Colonic mucosa (tissue), 4 donors: ENCODE results near the gene TNC. TPM values are rescaled to one million over a fixed set of nuclear protein-coding genes. Genes with fewer than 3 reads are reported as not detected.

Experiments
- DNase-seq: peaks from one replicate; pipeline ENCODE4 v3.0.0-alpha.2; 2020
- H3K27ac ChIP-seq: fragments of 200-600 bp; one replicate; pipeline ENCODE4 v1.8.0; 2021
- H3K27me3 ChIP-seq: fragments of 200-600 bp; one replicate; pipeline ENCODE4 v1.8.0; 2021
- H3K36me3 ChIP-seq: fragments of 200-600 bp; one replicate; pipeline ENCODE4 v1.8.0; 2021
- H3K4me1 ChIP-seq: fragments of 200-600 bp; one replicate; pipeline ENCODE4 v1.8.0; 2021; ENCODE audit warnings: mild to moderate bottlenecking
- H3K4me3 ChIP-seq: fragments of 200-600 bp; one replicate; pipeline ENCODE4 v1.8.0; 2021
- H3K9ac ChIP-seq, 2 donors: one replicate each; pipeline ENCODE4 v1.7.0; 2013; ENCODE audit warnings: control low read depth in 2 of 2, low read depth in 2 of 2, low read length in 2 of 2
- H3K9me3 ChIP-seq: fragments of 200-600 bp; one replicate; pipeline ENCODE4 v1.8.0; 2021
- intact Hi-C: fragments of 100-400 bp; cut with DNase I; formaldehyde crosslinking; loops from one replicate; pipeline ENCODE4 v1.14.1; 2022
- total RNA-seq, 2 donors: library from RNA; stranded (reverse); fragmentation: NEBNext Ultra II Directional in 1 of 2; extraction: Animal tissue kit (Norgen Biotek cat#: 25700) in 1 of 2; gene quantifications; one replicate each; pipeline ENCODE4 v1.2.1, GENCODE V29; 2021
- TF ChIP-seq, protein P1 (sequence below): fragments of 200-600 bp; IDR thresholded peaks from one replicate; pipeline ENCODE4 v1.8.0; 2022; ENCODE audit warnings: antibody characterized with exemption, mild to moderate bottlenecking
- donor health status: healthy.
- donor health status: DM: no; HTN: no; CAD: no.
- donor health status: DM: no; HTN: no; CAD: no.

TNC gene
- total RNA-seq, 2 donors from 2014 or later = 5.0 to 65.6 TPM

DNA sequence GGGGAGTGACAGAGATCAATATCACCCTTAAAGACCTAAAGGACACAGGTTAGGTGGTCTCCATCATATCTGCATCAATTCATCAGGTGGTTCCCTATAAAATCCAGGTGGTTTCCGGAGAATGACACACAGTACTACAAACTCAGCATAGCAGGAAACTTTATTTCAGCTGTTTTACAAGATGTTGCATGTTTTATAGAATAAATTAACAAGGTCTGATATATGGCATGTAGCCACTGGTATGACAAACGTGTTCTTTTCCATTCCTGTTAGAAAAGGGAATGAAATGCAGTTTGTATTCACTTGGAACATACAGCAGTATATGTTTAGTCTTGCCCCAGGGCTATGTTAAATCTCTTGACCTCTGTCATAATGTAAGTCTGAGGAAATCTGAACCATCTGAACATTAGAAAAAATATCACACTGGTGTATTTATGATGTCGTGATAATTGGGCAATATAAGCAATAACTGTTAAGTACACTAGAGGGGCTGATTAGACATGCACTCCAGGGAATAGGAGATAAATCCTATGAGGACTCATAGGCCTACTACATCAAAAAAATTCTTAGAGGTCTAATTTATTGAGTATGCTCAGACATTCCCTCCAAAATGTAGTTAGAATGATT is 145.3 kb downstream of the TNC start:
- no peak overlapping the region for H3K27ac ChIP-seq
- H3K27me3 ChIP-seq = no peaks in the 10 kb centered on the region
- TF ChIP-seq, protein P1, sequence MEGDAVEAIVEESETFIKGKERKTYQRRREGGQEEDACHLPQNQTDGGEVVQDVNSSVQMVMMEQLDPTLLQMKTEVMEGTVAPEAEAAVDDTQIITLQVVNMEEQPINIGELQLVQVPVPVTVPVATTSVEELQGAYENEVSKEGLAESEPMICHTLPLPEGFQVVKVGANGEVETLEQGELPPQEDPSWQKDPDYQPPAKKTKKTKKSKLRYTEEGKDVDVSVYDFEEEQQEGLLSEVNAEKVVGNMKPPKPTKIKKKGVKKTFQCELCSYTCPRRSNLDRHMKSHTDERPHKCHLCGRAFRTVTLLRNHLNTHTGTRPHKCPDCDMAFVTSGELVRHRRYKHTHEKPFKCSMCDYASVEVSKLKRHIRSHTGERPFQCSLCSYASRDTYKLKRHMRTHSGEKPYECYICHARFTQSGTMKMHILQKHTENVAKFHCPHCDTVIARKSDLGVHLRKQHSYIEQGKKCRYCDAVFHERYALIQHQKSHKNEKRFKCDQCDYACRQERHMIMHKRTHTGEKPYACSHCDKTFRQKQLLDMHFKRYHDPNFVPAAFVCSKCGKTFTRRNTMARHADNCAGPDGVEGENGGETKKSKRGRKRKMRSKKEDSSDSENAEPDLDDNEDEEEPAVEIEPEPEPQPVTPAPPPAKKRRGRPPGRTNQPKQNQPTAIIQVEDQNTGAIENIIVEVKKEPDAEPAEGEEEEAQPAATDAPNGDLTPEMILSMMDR = no peak
- H3K4me1 ChIP-seq = no peaks in the 10 kb centered on the region
- no peaks in the 10 kb centered on the region for H3K9me3 ChIP-seq
- DNase-seq = no peak
- no peak overlapping the region for H3K9ac ChIP-seq
- no peak overlapping the region for H3K4me3 ChIP-seq
- intact Hi-C loops = no loop called here
- H3K36me3 ChIP-seq = no peaks in the 10 kb centered on the region

Other genes starting within 250 kb of the TNC start
- under 1 TPM; 0.88 to 0.91 TPM for gene TNFSF8, start 187.6 kb downstream of the TNC start, total RNA-seq